Esophagus (tissue), 2 donors: ENCODE results near the gene INHA. TPM values are rescaled to one million over a fixed set of nuclear protein-coding genes. Genes with fewer than 3 reads are reported as not detected.

Source experiments
- H3K27ac ChIP-seq, 2 donors: one replicate each; pipeline ENCODE4 v1.5.1; 2013; ENCODE audit warnings: low read depth in 2 of 2, mild to moderate bottlenecking in 2 of 2, inconsistent platforms in 1 of 2, low read length in 1 of 2, moderate library complexity in 1 of 2
- H3K27me3 ChIP-seq, 2 donors: one replicate each; pipeline ENCODE4 v1.6.1; 2013; ENCODE audit warnings: low read length in 2 of 2, control low read depth in 1 of 2, mild to moderate bottlenecking in 1 of 2; ENCODE audit not compliant: insufficient read depth in 2 of 2, control insufficient read depth in 1 of 2
- H3K36me3 ChIP-seq, 2 donors: one replicate each; pipeline ENCODE4 v1.6.1; 2013; ENCODE audit warnings: low read length in 1 of 2; ENCODE audit not compliant: control insufficient read depth in 2 of 2, insufficient read depth in 2 of 2
- H3K4me1 ChIP-seq, 2 donors: one replicate each; pipeline ENCODE4 v1.6.1; 2013; ENCODE audit warnings: low read length in 1 of 2; ENCODE audit not compliant: control insufficient read depth in 2 of 2, insufficient read depth in 2 of 2
- H3K4me3 ChIP-seq, 2 donors: one replicate each; pipeline ENCODE4 v1.5.1; 2013; ENCODE audit warnings: low read length in 2 of 2, mild to moderate bottlenecking in 2 of 2, low read depth in 1 of 2, moderate library complexity in 1 of 2
- H3K9me3 ChIP-seq, 2 donors: one replicate each; pipeline ENCODE4 v1.6.1; 2013; ENCODE audit warnings: mild to moderate bottlenecking in 2 of 2, low read depth in 1 of 2, low read length in 1 of 2, moderate library complexity in 1 of 2; ENCODE audit not compliant: control insufficient read depth in 2 of 2, insufficient read depth in 1 of 2
- WGBS, 2 donors: extraction: QIAGEN DNeasy Blood & Tissue Kit; methylation state at CpG; one replicate each; pipeline ENCODE4 v1.1.7; 2013; 5-methylcytosine and 5-hydroxymethylcytosine counted together
- polyA plus RNA-seq, 2 donors: library from polyadenylated mRNA; stranded (reverse); fragments of 200-250 nt; gene quantifications; one replicate each; pipeline ENCODE4 v1.2.3, GENCODE V29; 2013
- donor health status: healthy with polysubstance abuse.
- donor health status: Bipolar disorder and iron deficiency.

Gene INHA
- polyA plus RNA-seq, 2 donors: 0.24 to 0.71 TPM

DNA sequence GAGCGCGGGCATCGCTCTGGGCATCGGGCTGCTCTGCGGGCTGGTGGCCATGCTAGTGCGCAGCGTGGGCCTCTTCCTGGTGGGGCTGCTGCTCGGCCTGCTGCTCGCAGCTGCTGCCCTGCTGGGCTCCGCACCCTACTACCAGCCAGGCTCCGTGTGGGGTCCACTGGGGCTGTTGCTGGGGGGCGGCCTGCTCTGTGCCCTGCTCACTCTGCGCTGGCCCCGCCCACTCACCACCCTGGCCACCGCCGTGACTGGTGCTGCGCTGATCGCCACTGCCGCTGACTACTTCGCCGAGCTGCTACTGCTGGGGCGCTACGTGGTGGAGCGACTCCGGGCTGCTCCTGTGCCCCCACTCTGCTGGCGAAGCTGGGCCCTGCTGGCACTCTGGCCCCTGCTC lies 24.5 kb upstream of the INHA start:
- 95% methylated on average over 26 of the region's 26 CpGs for whole genome bisulfite sequencing, 2 donors
- H3K4me1 ChIP-seq: peaks cover under 1 to 18% of the 10 kb centered on the region in 2 donors
- no peaks in the 10 kb centered on the region for H3K9me3 ChIP-seq
- H3K4me3 ChIP-seq: no peak overlapping the region
- H3K36me3 ChIP-seq: no peaks in the 10 kb centered on the region
- no peak overlapping the region for H3K27ac ChIP-seq
- no peaks in the 10 kb centered on the region for H3K27me3 ChIP-seq

DNA sequence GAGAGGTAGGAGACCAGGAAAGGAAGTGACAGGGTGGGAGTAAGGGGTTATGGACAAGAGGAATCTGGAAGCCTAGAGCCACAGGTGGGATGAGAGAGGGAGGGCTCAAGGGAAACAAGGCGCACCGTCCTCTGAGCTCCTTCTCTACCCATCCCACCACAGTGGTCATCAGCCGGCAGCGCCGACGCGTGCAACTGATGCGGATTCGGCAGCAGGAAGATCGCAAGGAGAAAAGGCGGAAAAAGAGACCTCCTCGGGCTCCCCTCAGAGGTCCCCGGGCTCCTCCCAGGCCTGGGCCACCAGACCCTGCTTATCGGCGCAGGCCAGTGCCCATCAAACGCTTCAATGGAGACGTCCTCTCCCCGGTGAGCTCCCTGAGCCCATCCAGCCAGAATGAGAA lies 23.1 kb upstream of the INHA start:
- WGBS, 2 donors: 93 to 96% methylated on average over 18 of the region's 18 CpGs
- Histone ChIP-seq H3K27me3 (no peaks in the 10 kb centered on the region), H3K4me1 (peaks cover 5 to 22% of the 10 kb centered on the region in 2 donors)

DNA sequence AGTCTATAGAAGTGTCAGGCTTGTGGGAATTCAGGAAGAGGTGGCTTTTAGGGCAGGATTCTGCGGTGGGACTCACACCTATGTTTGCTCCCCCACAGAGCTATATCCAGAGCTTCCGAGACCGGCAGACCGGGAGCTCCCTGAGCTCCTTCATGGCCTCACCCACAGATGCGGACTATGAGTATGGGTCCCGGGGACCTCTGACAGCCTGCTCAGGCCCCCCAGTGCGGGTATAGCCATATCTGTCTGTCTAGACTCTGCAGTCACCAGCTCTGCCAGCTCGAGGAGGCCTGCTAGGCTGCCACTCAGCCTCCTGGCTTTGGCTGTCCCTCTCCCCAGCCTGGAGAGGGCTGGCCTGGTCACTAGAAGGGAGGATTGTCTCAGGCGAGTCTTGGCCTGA lies 22.5 kb upstream of the INHA start:
- Histone ChIP-seq H3K36me3 (no peaks in the 10 kb centered on the region), H3K4me3 (no peak overlapping the region), H3K4me1 (peaks cover 5 to 16% of the 10 kb centered on the region in 2 donors), H3K9me3 (no peaks in the 10 kb centered on the region), H3K27ac (no peak overlapping the region), H3K27me3 (no peaks in the 10 kb centered on the region)
- 85 to 87% methylated on average over 9 of the region's 9 CpGs for WGBS, 2 donors

More for the DNA sequence above, 23.1 kb upstream of the INHA start:
- Histone ChIP-seq H3K9me3 (no peaks in the 10 kb centered on the region), H3K4me3 (no peak overlapping the region), H3K27ac (no peak overlapping the region), H3K36me3 (no peaks in the 10 kb centered on the region)

DNA sequence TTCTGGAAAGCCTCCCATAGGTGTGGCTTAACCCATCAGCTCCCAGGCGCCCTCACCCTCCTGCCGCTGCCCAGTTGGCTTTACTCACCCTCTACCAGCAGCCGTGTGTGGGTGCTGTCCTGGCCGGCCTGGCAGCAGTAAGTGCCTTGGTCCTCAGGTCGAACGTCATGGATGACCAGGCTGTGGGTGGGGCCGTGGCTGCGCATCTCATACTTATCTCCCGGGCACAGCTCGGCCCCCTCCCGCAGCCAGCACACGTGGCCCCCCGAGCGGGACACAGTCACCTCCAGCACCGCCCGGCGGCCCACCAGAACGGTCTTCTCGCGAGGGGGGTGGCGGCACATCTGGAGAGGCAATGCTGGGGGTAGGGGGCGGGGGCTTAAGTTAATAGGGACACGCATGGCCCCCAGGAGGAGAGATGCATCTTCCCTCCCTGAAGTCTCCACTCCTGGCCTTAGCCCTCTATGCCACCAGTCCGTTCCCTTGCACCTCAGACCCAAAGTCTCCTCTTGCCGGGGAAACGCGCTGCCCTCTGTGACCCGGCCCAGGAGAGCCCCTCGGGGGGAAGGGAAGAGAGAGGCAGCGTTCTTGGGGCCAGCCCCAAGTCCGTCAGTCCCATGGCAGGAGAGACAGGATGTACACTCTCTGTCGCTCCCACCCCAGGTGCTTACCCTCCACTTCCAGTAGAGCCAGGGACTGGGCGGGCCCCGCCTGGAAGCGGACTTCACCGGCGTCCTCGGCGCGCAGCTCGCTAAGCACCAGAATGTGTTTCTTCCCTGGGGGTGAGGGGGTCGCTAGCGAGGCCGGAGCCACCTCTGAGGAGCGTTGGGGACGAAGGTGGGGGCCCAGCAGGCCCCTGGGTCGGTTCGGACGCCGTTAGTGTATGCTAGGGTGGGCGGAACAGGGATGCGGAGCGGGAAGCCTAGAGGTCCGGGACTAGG lies 20.4 kb upstream of the INHA start:
- H3K27ac ChIP-seq: no peak overlapping the region

DNA sequence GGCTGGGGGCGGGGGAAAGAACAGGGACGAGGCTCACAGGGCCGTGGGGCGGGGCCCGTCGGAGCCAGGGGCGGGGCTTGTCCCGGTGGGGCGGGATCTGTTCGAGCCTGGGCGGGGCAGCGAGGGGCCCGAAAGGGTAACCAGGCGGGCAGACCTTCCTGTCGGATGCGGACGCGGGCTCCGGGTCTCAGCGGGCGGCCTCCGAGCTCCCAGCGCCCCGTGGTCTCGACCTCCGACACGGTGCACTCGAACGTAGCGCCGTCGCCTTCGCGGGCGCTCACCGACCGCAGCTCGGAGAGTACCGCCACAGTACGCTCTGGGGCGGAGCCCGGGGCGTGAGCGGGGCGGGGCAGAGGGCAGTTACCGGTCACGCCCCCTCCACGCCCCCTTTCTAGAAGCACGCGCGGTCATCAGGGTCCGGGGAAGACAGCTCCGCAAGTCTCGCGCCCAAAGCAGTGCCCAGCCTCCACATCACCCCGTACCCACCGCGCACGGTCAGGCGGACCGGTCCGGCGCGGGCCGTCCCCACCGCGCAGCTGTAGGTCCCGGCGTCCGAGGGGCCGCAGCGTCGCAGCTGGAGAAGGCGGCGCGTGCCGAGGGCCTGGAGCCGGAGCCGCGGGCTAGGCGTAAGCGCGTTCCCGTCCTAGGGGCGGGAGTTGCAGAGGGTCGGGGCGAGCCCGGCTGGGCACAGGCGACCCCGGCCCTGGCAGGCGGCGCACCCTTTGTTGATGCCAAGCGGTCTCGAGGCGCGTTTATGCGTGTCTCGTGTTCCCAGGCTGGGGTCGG lies 19.5 kb upstream of the INHA start:
- H3K27ac ChIP-seq: peak overlapping the region in 1 of 2 donors; percentile 51
- peak overlapping the region; percentile 52 to 71 for H3K4me3 ChIP-seq
- WGBS, 2 donors: 1 to 2% methylated on average over 78 to 99 of the region's 99 CpGs
- H3K36me3 ChIP-seq: peaks cover 0 to 4% of the 10 kb centered on the region in 2 donors
- H3K27me3 ChIP-seq: no peaks in the 10 kb centered on the region
- peaks cover 0 to 3% of the 10 kb centered on the region in 2 donors for H3K9me3 ChIP-seq
- H3K4me1 ChIP-seq: peaks cover 5 to 15% of the 10 kb centered on the region in 2 donors

More for the DNA sequence above, 20.4 kb upstream of the INHA start:
- Histone ChIP-seq H3K36me3 (peaks cover 0 to 4% of the 10 kb centered on the region in 2 donors), H3K9me3 (no peaks in the 10 kb centered on the region), H3K4me1 (peaks cover 5 to 15% of the 10 kb centered on the region in 2 donors), H3K27me3 (no peaks in the 10 kb centered on the region), H3K4me3 (peak overlapping the region; percentile 52 to 71)
- WGBS, 2 donors: 6 to 8% methylated on average over 51 to 54 of the region's 54 CpGs

GRCh38 chr2:219553168-219553417 lies 19.0 kb upstream of the INHA start:
- WGBS, 2 donors: 20 to 25% methylated on average over 7 of the region's 7 CpGs
- H3K27ac ChIP-seq: no peak overlapping the region
- H3K4me3 ChIP-seq: peak overlapping the region; percentile 52 to 71
- peaks cover 0 to 3% of the 10 kb centered on the region in 2 donors for H3K9me3 ChIP-seq
- H3K36me3 ChIP-seq: peaks cover 0 to 4% of the 10 kb centered on the region in 2 donors
- peaks cover 5 to 15% of the 10 kb centered on the region in 2 donors for H3K4me1 ChIP-seq
- H3K27me3 ChIP-seq: no peaks in the 10 kb centered on the region

- no peak overlapping the region for H3K4me3 ChIP-seq
- H3K27me3 ChIP-seq: no peaks in the 10 kb centered on the region
- 71 to 76% methylated on average over 12 of the region's 12 CpGs for WGBS, 2 donors
- no peak overlapping the region for H3K27ac ChIP-seq
- H3K36me3 ChIP-seq: peaks cover 0 to 4% of the 10 kb centered on the region in 2 donors
- H3K9me3 ChIP-seq: peaks cover 0 to 3% of the 10 kb centered on the region in 2 donors
- H3K4me1 ChIP-seq: peaks cover 5 to 15% of the 10 kb centered on the region in 2 donors
These were observed 18.6 kb upstream of the INHA start for GRCh38 chr2:219553463-219553963.

GRCh38 chr2:219554350-219554749 lies 17.8 kb upstream of the INHA start:
- 91 to 93% methylated on average over 13 to 15 of the region's 15 CpGs for WGBS, 2 donors
- no peak overlapping the region for H3K4me3 ChIP-seq
- peaks cover 0 to 3% of the 10 kb centered on the region in 2 donors for H3K9me3 ChIP-seq
- H3K4me1 ChIP-seq: peaks cover 5 to 15% of the 10 kb centered on the region in 2 donors
- H3K27me3 ChIP-seq: no peaks in the 10 kb centered on the region
- H3K27ac ChIP-seq: no peak overlapping the region
- peaks cover 0 to 4% of the 10 kb centered on the region in 2 donors for H3K36me3 ChIP-seq

- Histone ChIP-seq H3K36me3 (peaks cover 0 to 4% of the 10 kb centered on the region in 2 donors), H3K27me3 (no peaks in the 10 kb centered on the region), H3K4me3 (no peak overlapping the region), H3K9me3 (peaks cover 0 to 3% of the 10 kb centered on the region in 2 donors), H3K4me1 (peaks cover 5 to 15% of the 10 kb centered on the region in 2 donors), H3K27ac (no peak overlapping the region)
- whole genome bisulfite sequencing, 2 donors: 94 to 96% methylated on average over 20 of the region's 20 CpGs
These were observed 16.2 kb upstream of the INHA start for GRCh38 chr2:219555956-219556355.
